HG03045 (cell line): ENCODE measurements around the gene TTYH2.

ENCODE experiments used
- ATAC-seq: cut with Tn5 transposase; IDR thresholded peaks from one replicate; pipeline ENCODE4 v1.9.1; 2021; ENCODE audit warnings: mild to moderate bottlenecking, moderate library complexity; ENCODE audit not compliant: unreplicated experiment

Gene TTYH2

GRCh38 chr17:74192950-74193781 lies 20.2 kb upstream of the TTYH2 start:
- ATAC-seq: no peak

GRCh38 chr17:74194682-74195081 lies 18.7 kb upstream of the TTYH2 start:
- ATAC-seq: no peak

DNA sequence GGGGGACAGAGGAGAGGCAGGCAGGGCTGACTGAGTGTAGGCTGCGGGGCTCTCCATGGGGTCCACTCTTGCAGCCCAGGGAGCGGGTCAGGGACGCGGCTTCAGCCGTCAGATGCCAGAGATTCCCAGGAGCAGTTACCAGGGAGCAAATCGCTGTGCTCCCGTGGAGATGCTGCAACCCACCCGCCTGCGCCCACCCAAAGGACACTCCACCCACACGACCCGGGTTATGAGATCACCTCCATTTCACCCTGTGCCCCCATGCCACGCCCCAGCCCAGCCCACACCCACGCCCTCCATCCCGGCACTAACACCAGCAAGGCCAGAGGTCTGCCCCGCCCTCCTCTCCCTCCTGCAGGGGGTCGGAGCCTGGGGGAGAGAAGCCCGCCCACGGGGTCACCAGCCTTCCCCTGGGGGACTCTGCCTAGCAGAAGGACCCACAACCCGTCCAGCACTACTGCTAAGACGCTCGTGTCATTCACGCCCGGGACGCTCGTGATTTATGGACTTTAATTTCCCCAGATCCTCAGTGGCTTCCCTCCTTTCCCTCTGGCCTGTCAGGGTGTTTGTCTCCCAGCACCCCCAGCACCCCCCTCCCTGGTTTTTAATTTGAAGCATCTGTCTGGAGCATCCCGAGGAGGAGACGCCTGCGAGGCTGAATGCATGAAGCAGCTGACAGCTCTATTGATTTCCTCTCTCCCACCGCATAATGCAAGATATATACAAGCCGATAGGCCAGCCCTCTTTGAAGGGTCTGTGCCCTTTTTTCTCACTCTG lies 16.6 kb upstream of the TTYH2 start:
- no peak for ATAC-seq

DNA sequence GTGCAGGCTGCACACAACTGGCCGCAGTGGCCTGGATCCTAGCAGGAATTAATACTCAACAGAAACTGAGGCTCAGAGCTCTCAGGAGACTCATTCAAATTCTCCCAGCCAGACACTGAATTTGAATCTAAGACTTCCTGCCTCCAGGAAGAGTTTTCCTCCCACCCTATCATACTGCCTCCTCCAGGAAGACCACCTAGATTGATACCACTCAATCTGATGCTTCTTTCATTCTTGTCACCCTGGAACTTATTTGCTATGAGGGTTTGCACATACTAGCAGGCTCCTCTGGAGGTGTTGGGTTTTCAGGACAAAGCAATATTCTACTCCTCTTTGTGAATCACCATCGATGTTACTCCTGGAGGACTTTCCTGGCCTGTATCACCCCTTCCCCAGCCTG lies 15.6 kb upstream of the TTYH2 start:
- ATAC-seq: no peak

GRCh38 chr17:74198694-74199093 lies 14.7 kb upstream of the TTYH2 start:
- no peak for ATAC-seq

- ATAC-seq: no peak
These were observed 13.9 kb upstream of the TTYH2 start for GRCh38 chr17:74199306-74200092.

- ATAC-seq: no peak
These were observed 13.3 kb upstream of the TTYH2 start for GRCh38 chr17:74200112-74200511.

GRCh38 chr17:74201250-74201649 lies 12.1 kb upstream of the TTYH2 start:
- no peak for ATAC-seq

GRCh38 chr17:74201948-74202347 lies 11.4 kb upstream of the TTYH2 start:
- no peak for ATAC-seq

DNA sequence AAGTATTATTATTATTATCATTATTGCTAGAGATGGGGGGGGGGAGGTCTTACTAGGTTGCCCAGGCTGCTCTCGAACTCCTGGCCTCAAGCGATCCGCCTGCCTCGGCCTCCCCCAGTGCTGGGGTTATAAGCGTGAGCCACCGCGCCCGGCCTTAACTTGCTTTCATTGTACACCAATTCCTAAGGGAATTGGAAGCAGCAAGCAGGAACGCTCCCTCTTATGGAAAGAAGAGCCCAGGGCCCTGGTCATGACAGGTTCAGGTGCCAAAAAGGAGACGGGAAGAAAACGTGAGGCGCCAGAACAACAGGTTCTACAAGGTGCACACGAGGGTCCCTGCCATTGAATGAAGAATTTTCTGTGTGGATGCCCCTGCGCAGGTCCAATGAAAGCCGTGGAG lies 10.4 kb upstream of the TTYH2 start:
- no peak for ATAC-seq

DNA sequence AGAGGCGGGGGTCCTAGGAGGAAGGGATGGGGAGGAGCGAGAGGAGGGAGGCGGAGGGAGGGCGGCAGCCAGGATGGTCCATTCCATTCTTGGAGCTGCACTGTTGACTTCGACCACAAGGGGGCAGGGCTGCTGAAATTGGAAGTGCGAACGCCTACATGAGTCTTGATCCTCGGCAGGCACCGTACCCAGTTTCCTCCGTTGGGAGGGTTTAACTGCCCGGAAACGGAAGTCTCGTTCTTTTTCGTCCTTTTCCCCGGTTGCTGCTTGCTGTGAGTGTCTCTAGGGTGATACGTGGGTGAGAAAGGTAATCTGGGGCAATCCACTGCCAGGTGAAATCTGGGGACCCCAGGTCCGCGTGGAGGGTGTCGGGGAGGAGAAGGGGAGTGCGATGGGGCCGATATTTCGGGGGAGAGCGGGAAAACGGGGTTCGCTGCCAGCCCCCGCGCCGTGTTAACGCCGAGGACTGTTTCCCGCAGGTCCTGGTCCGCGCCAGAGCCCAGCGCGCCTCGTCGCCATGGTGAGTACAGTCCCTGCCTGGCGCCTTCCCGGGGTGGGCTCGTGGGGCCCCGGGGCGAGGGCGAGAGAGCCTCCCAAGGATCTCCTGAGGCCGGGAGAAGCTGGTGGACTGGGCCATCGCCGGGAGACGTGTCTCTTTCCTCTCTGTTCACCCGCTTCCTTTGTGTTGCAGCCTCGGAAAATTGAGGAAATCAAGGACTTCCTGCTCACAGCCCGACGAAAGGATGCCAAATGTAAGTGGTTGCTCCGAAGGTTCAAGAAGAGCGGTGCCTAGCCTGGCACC lies 9.7 kb upstream of the TTYH2 start, which contains the start of gene RPL38:
Gene RPL38 (plus strand): TSS at position 240 of the 802 bp plus-strand sequence. CDS start 278 bp downstream, at position 518.
- peak; percentile 80 for ATAC-seq

DNA sequence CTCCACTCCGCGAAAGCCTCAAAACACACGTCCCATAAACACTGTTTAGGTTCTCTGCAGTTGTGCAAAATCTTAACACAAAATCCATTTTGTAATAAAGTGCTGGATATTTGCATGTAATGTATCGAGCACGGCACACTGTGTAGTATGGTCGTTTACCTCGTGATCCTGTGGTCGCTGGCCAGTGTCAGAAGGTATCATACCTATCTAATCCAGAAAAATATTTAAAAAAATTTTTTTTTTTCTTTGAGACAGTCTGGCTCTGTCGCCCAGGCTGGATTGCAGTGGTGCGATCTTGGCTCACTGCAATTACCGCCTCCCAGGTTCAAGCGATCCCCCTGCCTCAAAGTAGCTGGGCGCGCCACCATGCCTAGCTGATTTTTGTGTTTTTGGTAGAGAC lies 8.9 kb upstream of the TTYH2 start:
- no peak for ATAC-seq

- ATAC-seq: no peak
These were observed 8.1 kb upstream of the TTYH2 start for GRCh38 chr17:74205274-74205673.

GRCh38 chr17:74206332-74206818 lies 7.0 kb upstream of the TTYH2 start:
- no peak for ATAC-seq

DNA sequence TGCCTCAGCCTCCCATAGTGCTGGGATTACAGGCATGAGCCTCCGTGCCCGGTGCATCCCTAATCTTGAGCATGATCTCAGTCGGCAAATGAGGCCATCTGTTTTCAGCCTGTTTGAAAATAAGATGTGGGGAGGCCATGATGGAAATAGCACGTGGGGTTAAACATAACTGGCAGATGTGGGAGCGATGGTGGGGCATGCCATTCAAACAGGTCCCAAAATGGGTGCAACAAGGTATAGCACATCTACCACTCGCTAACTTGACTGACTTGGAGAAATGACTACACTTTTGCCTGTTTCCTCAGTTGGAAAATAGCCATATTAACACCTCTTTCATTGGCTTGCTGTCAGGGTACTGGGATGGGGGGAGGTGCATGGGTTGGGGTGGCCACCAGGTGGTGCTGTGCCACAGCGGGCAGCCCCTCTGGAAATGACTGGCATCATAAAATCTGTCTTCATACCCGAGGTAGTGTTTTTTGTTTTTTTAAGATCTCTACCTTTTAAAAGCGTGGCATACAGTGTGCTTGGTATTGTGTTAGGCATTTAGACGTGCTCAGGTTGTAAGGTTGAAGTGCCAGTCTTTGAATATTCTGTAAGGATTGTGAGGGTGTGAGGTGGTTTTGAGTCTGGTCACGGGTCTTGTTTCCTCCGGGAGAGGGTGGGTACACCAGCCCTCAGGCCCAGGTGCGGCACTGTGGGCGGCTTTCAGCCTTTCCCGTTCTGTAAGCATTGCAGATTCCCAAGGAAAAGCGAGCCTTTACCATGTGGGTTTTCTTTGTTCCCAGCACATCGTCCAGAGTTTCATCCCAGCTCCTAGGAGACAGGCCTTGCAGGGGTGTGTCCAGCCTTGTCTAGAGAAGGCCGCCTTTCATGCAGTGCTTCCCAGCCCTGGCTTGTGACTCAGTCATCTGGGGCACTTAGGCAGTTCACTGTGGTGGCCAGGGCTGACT lies 2.9 kb upstream of the TTYH2 start:
- ATAC-seq: no peak

- no peak for ATAC-seq
These were observed 2.0 kb upstream of the TTYH2 start for GRCh38 chr17:74211141-74211911.

DNA sequence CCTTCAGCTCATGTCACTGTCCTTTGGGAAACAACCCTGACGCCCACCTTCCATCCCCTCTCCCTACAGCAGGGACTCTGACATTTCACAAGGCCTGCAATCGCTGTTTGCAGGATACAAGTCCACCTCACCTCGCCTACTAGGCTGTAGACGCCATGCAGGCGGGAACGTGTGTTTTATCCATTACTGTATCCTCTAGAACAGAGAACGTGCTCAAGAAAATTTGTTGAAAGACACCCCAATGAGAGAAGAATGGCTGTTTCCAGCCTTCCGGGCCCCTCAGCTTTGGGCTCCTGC lies 1.5 kb upstream of the TTYH2 start:
- ATAC-seq: no peak

GRCh38 chr17:74212209-74212912 lies 1.0 kb upstream of the TTYH2 start:
- ATAC-seq: no peak
